Mucosa of rectum (tissue), 2 donors: ENCODE data around the gene SLC6A3.

Experiments used
- H3K27ac ChIP-seq, 2 donors: one replicate each; pipeline ENCODE4 v1.7.0; 2013; ENCODE audit warnings: inconsistent platforms in 2 of 2, low read depth in 2 of 2, low read length in 2 of 2
- H3K27me3 ChIP-seq, 2 donors: one replicate each; pipeline ENCODE4 v1.7.0; 2013; ENCODE audit warnings: low read length in 2 of 2; ENCODE audit not compliant: control insufficient read depth in 2 of 2, insufficient read depth in 2 of 2
- H3K36me3 ChIP-seq, 2 donors: one replicate each; pipeline ENCODE4 v1.7.0; 2013; ENCODE audit warnings: low read length in 2 of 2; ENCODE audit not compliant: control insufficient read depth in 2 of 2, insufficient read depth in 2 of 2
- H3K4me1 ChIP-seq, 2 donors: one replicate each; pipeline ENCODE4 v1.7.0; 2013; ENCODE audit warnings: low read length in 2 of 2, mild to moderate bottlenecking in 1 of 2; ENCODE audit not compliant: control insufficient read depth in 2 of 2, insufficient read depth in 2 of 2
- H3K4me3 ChIP-seq, 2 donors: one replicate each; pipeline ENCODE4 v1.7.0; 2013; ENCODE audit warnings: low read length in 2 of 2
- H3K9ac ChIP-seq, 2 donors: one replicate each; pipeline ENCODE4 v1.7.0; 2013; ENCODE audit warnings: low read length in 2 of 2, low read depth in 1 of 2, mild to moderate bottlenecking in 1 of 2
- H3K9me3 ChIP-seq, 2 donors: one replicate each; pipeline ENCODE4 v1.7.0; 2013; ENCODE audit warnings: low read length in 2 of 2; ENCODE audit not compliant: control insufficient read depth in 2 of 2
- donor health status: healthy.
- donor health status: Normal muscosa, but diverticular disease.

SLC6A3 gene

GRCh38 chr5:1484730-1485578 lies 39.7 kb upstream of the SLC6A3 start:
- Histone ChIP-seq H3K4me3 (no peak overlapping the region), H3K27me3 (no peaks in the 10 kb centered on the region), H3K36me3 (peaks cover 11 to 15% of the 10 kb centered on the region in 2 donors), H3K4me1 (peaks cover 0 to 2% of the 10 kb centered on the region in 2 donors), H3K27ac (no peak overlapping the region), H3K9ac (no peak overlapping the region), H3K9me3 (no peaks in the 10 kb centered on the region)

GRCh38 chr5:1483856-1484729 lies 38.9 kb upstream of the SLC6A3 start:
- no peak overlapping the region for H3K27ac ChIP-seq
- H3K36me3 ChIP-seq, result peaks cover 11 to 15% of the 10 kb centered on the region in 2 donors
- H3K27me3 ChIP-seq, result no peaks in the 10 kb centered on the region
- H3K9ac ChIP-seq, result no peak overlapping the region
- no peak overlapping the region for H3K4me3 ChIP-seq
- no peaks in the 10 kb centered on the region for H3K4me1 ChIP-seq
- H3K9me3 ChIP-seq, result no peaks in the 10 kb centered on the region

GRCh38 chr5:1483064-1483463 lies 37.8 kb upstream of the SLC6A3 start:
- Histone ChIP-seq H3K27me3 (no peaks in the 10 kb centered on the region), H3K9me3 (no peaks in the 10 kb centered on the region), H3K4me3 (no peak overlapping the region), H3K27ac (no peak overlapping the region), H3K4me1 (no peaks in the 10 kb centered on the region), H3K9ac (no peak overlapping the region), H3K36me3 (peaks cover 11 to 15% of the 10 kb centered on the region in 2 donors)

GRCh38 chr5:1481959-1482331 lies 36.7 kb upstream of the SLC6A3 start:
- Histone ChIP-seq H3K9ac (no peak overlapping the region), H3K4me1 (no peaks in the 10 kb centered on the region), H3K36me3 (peaks cover 8 to 11% of the 10 kb centered on the region in 2 donors), H3K27me3 (no peaks in the 10 kb centered on the region), H3K9me3 (no peaks in the 10 kb centered on the region), H3K27ac (no peak overlapping the region), H3K4me3 (no peak overlapping the region)

- Histone ChIP-seq H3K27me3 (no peaks in the 10 kb centered on the region), H3K4me3 (no peak overlapping the region), H3K9me3 (no peaks in the 10 kb centered on the region), H3K9ac (no peak overlapping the region), H3K4me1 (no peaks in the 10 kb centered on the region), H3K36me3 (peaks cover 8 to 11% of the 10 kb centered on the region in 2 donors), H3K27ac (no peak overlapping the region)
Observed at GRCh38 chr5:1481266-1481958, 36.2 kb upstream of the SLC6A3 start.

GRCh38 chr5:1480806-1481205 lies 35.6 kb upstream of the SLC6A3 start:
- Histone ChIP-seq H3K9me3 (no peaks in the 10 kb centered on the region), H3K27me3 (no peaks in the 10 kb centered on the region), H3K36me3 (peaks cover 6 to 8% of the 10 kb centered on the region in 2 donors), H3K4me3 (no peak overlapping the region), H3K27ac (peak overlapping the region in 1 of 2 donors; percentile 4), H3K4me1 (no peaks in the 10 kb centered on the region), H3K9ac (no peak overlapping the region)

GRCh38 chr5:1480217-1480616 lies 35.0 kb upstream of the SLC6A3 start:
- no peak overlapping the region for H3K4me3 ChIP-seq
- H3K27me3 ChIP-seq, result no peaks in the 10 kb centered on the region
- H3K27ac ChIP-seq, result peak overlapping the region in 1 of 2 donors; percentile 32
- no peaks in the 10 kb centered on the region for H3K4me1 ChIP-seq
- no peak overlapping the region for H3K9ac ChIP-seq
- H3K9me3 ChIP-seq, result no peaks in the 10 kb centered on the region
- peaks cover 2 to 9% of the 10 kb centered on the region in 2 donors for H3K36me3 ChIP-seq

- H3K27ac ChIP-seq, result peak overlapping the region; percentile 1 to 32
- peaks cover 2 to 14% of the 10 kb centered on the region in 2 donors for H3K36me3 ChIP-seq
- H3K9ac ChIP-seq, result no peak overlapping the region
- H3K27me3 ChIP-seq, result no peaks in the 10 kb centered on the region
- H3K9me3 ChIP-seq, result no peaks in the 10 kb centered on the region
- H3K4me1 ChIP-seq, result no peaks in the 10 kb centered on the region
- no peak overlapping the region for H3K4me3 ChIP-seq
Observed at GRCh38 chr5:1479581-1480188, 34.4 kb upstream of the SLC6A3 start.

GRCh38 chr5:1479066-1479465 lies 33.8 kb upstream of the SLC6A3 start:
- Histone ChIP-seq H3K27me3 (no peaks in the 10 kb centered on the region), H3K9me3 (no peaks in the 10 kb centered on the region), H3K4me1 (no peaks in the 10 kb centered on the region), H3K36me3 (peaks cover 2 to 15% of the 10 kb centered on the region in 2 donors), H3K27ac (no peak overlapping the region), H3K9ac (no peak overlapping the region), H3K4me3 (no peak overlapping the region)
